OCI-LY7 (cell line): ENCODE results near the gene RAD23A.

ENCODE experiments used
- CTCF ChIP-seq: fragments of 200-600 bp; sonication (generic); conservative IDR thresholded peaks from 2 replicates; pipeline ENCODE4 v1.5.1; 2014; ENCODE audit warnings: mild to moderate bottlenecking, antibody characterized with exemption, low read length, moderate library complexity, mixed read lengths
- EZH2phosphoT487 ChIP-seq: fragments of 200-600 bp; sonication (generic); IDR thresholded peaks from 2 replicates; pipeline ENCODE4 v1.6.1; 2018; ENCODE audit warnings: low read depth, borderline replicate concordance, mild to moderate bottlenecking, mixed run types, antibody characterized with exemption, low read length, moderate library complexity, mixed read lengths

GRCh38 chr19:12913851-12914690 is 31.6 kb upstream of the RAD23A start:
- no peak for TF ChIP-seq CTCF
- no peak for TF ChIP-seq EZH2phosphoT487
